ENCODE results near the gene SNRPD3. TPM values are rescaled to one million over a fixed set of nuclear protein-coding genes. Genes with fewer than 3 reads are reported as not detected.
A peak's percentile ranks its signal among the peaks of the same experiment; 100 is the strongest.

SNRPD3 gene
- total RNA-seq, 1 experiment from 2014 or later: 217 TPM

DNA sequence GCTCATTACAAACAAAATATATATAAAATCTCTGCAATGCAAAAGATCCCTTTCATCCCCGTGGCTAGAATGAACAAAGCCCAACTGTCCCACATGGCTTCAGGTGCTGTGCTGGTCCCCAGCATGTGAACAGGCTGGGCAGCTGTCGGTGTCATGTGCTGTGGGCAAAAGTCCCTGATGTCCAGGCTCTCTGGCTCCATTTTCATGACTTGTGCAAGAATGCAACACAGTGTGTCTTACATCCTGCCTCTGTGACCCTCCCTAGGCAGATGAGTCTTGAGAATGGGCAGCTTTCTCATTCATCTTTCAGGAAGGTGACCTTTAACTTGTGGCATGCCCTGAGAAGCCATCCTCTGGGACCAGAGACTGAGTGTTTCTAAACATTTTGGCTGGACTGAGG is 15.3 kb upstream of the SNRPD3 start:
- H3K36me3 ChIP-seq (ENCODE audit: insufficient read depth, low read length): peaks cover 12% of the 10 kb centered on the region

DNA sequence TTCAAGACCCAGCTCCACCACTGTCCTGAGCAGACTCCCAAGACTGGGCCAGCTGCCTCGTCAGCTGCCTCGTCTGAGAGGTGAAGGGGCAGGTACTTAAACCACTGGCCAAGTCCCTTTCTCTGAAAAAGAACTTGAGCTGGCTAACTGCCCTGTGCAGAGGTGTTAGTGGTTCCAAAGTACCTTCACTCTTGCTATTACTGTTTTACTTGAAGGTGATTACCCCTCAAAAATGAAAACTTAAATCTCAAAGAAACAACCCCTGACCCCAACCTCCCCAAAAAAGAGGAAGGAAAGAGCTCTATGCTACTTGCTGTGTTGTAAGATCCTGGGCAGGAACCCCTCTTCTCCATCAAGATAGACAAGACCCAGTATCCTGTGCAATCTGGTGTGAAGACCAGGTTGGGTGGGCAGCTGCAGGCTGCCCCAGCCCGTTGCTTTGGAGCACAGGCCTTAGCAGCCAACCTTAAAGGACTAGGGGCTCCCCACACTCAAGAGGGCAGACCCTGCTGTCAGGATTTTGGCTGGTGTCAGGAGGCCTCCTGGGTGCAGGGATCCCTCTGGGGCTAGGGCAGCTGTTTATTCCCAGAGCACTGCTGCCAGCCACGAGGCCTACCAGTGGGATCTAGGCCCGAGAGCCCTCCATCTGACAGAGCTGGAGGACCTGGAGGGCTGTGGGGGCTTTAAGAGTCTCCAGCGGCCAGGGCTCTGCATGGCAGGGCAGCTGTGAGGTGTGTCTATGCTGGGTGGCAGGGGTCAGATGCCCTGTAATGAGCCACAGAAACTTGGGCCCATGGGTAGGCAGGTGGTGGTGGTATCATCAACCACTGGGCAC is 13.9 kb upstream of the SNRPD3 start:
- Histone ChIP-seq H3K27ac (ENCODE audit: low read length) (no peak overlapping the region), H4K20me1 (ENCODE audit: insufficient read depth, low read depth, low read length) (no peaks in the 10 kb centered on the region), H3K9ac (ENCODE audit: low read length) (no peak overlapping the region)

More for the DNA sequence above, 15.3 kb upstream of the SNRPD3 start:
- no peaks in the 10 kb centered on the region for H4K20me1 ChIP-seq (ENCODE audit: insufficient read depth, low read depth, low read length)
- H3K4me1 ChIP-seq (ENCODE audit: low read length): no peaks in the 10 kb centered on the region
- no peak overlapping the region for H3K4me2 ChIP-seq (ENCODE audit: low read depth, low read length, poor library complexity, severe bottlenecking)
- no peak overlapping the region for H3K4me3 ChIP-seq (ENCODE audit: low read length)
- no peaks in the 10 kb centered on the region for H3K9me3 ChIP-seq (ENCODE audit: low read length)
- H3K79me2 ChIP-seq (ENCODE audit: low read length): no peaks in the 10 kb centered on the region
- no peak overlapping the region for H3K9ac ChIP-seq (ENCODE audit: low read length)
- no peaks in the 10 kb centered on the region for H3K27me3 ChIP-seq (ENCODE audit: low read length)
- no peaks in the 10 kb centered on the region for H3K9me2 ChIP-seq (replicated peaks; ENCODE audit: insufficient read depth, low read length)
- H3K27ac ChIP-seq (ENCODE audit: low read length): no peak overlapping the region
- no peak overlapping the region for H2AFZ ChIP-seq (ENCODE audit: low read length)
- DNase-seq: no peak

DNA sequence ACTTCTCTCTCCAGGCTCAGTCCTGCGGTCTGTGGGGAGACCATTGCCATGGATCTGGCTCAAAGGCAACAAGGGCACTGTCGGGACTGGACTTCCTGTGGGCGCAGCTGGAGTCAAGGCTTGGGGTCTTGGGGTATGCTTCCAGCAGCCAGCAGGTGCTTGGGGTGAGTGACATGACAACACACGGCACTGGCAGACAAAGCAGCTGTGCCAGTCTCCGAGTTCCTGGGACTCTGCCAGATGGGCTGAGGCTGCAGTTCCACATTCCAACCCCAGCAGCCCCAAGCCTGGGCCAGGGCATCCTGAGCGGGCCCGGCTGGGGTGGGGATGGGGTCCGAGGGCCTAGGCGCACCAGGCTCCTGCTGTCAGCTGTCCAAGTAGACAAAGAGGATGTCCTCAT is 13.2 kb upstream of the SNRPD3 start:
- Histone ChIP-seq H3K4me3 (ENCODE audit: low read length) (no peak overlapping the region), H3K79me2 (ENCODE audit: low read length) (no peaks in the 10 kb centered on the region), H3K36me3 (ENCODE audit: insufficient read depth, low read length) (peaks cover 12% of the 10 kb centered on the region), H3K9me2 (replicated peaks; ENCODE audit: insufficient read depth, low read length) (no peaks in the 10 kb centered on the region), H4K20me1 (ENCODE audit: insufficient read depth, low read depth, low read length) (no peaks in the 10 kb centered on the region), H3K27me3 (ENCODE audit: low read length) (no peaks in the 10 kb centered on the region), H3K9ac (ENCODE audit: low read length) (no peak overlapping the region), H2AFZ (ENCODE audit: low read length) (no peak overlapping the region), H3K9me3 (ENCODE audit: low read length) (no peaks in the 10 kb centered on the region), H3K27ac (ENCODE audit: low read length) (no peak overlapping the region), H3K4me1 (ENCODE audit: low read length) (no peaks in the 10 kb centered on the region), H3K4me2 (ENCODE audit: low read depth, low read length, poor library complexity, severe bottlenecking) (no peak overlapping the region)
- DNase-seq: no peak

More for the DNA sequence above, 13.9 kb upstream of the SNRPD3 start:
- Histone ChIP-seq H3K4me2 (ENCODE audit: low read depth, low read length, poor library complexity, severe bottlenecking) (no peak overlapping the region), H3K27me3 (ENCODE audit: low read length) (no peaks in the 10 kb centered on the region), H3K79me2 (ENCODE audit: low read length) (no peaks in the 10 kb centered on the region), H2AFZ (ENCODE audit: low read length) (no peak overlapping the region), H3K9me3 (ENCODE audit: low read length) (no peaks in the 10 kb centered on the region), H3K9me2 (replicated peaks; ENCODE audit: insufficient read depth, low read length) (no peaks in the 10 kb centered on the region), H3K4me1 (ENCODE audit: low read length) (no peaks in the 10 kb centered on the region), H3K4me3 (ENCODE audit: low read length) (no peak overlapping the region), H3K36me3 (ENCODE audit: insufficient read depth, low read length) (peaks cover 12% of the 10 kb centered on the region)
- DNase-seq: no peak

DNA sequence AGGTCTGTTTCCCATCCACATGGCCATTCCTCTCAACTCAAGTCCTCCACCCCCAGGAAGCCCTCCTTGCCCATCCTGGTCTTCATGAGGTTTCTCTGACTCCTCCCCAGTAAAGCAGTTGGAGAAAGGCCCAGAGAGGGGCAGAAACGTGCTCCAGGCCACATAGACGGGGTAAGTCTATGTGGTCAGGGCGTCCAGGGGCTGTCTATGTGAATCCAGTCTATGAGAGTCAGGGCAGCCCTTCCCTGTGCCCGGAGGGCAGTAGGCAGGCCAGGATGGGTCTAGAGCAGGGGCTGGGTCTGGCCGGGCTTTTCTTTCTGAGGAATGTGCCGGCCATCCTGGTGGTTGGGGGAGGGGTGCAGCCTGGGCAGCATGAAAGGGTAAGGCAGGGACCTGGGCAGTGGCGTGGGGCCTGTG is 12.6 kb upstream of the SNRPD3 start:
- Histone ChIP-seq H3K79me2 (ENCODE audit: low read length) (no peaks in the 10 kb centered on the region), H3K9me2 (replicated peaks; ENCODE audit: insufficient read depth, low read length) (no peaks in the 10 kb centered on the region), H2AFZ (ENCODE audit: low read length) (no peak overlapping the region), H4K20me1 (ENCODE audit: insufficient read depth, low read depth, low read length) (no peaks in the 10 kb centered on the region), H3K9me3 (ENCODE audit: low read length) (no peaks in the 10 kb centered on the region), H3K36me3 (ENCODE audit: insufficient read depth, low read length) (peaks cover 12% of the 10 kb centered on the region), H3K4me3 (ENCODE audit: low read length) (no peak overlapping the region), H3K4me1 (ENCODE audit: low read length) (no peaks in the 10 kb centered on the region), H3K27me3 (ENCODE audit: low read length) (no peaks in the 10 kb centered on the region), H3K27ac (ENCODE audit: low read length) (no peak overlapping the region), H3K4me2 (ENCODE audit: low read depth, low read length, poor library complexity, severe bottlenecking) (no peak overlapping the region), H3K9ac (ENCODE audit: low read length) (no peak overlapping the region)
- no peak for DNase-seq

DNA sequence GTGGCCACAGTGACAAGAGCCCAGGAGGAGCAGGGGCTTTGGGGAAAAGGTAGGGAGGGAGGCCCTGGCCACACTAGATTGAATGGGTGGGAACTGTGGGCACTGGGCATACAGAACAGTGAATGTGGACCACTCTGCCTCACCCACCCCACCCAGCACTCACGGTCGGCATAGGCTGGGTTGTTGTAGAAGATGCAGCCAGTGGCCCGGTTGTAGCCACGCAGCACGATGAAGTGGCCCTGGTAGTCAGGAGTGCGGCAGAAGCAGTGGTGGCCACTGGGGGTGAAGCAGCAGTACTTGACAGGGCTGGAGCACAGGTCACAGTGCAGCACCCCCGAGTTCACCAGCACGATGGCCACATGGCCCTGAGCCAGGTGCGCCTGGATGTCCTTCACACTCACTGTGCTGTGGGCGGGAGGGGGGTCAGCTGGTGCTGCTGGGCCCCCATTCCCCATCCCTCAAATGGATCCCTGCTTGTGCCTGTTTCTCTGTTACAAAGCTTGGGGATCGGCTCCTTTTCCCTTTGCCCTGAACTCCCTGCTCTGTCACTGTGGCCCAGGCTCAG is 12.0 kb upstream of the SNRPD3 start:
- Histone ChIP-seq H3K4me2 (ENCODE audit: low read depth, low read length, poor library complexity, severe bottlenecking) (no peak overlapping the region), H2AFZ (ENCODE audit: low read length) (no peak overlapping the region), H3K27ac (ENCODE audit: low read length) (no peak overlapping the region), H3K4me1 (ENCODE audit: low read length) (no peaks in the 10 kb centered on the region), H3K9ac (ENCODE audit: low read length) (no peak overlapping the region), H3K79me2 (ENCODE audit: low read length) (peaks cover 2% of the 10 kb centered on the region; the same call in 1 of the 2 replicates), H3K27me3 (ENCODE audit: low read length) (no peaks in the 10 kb centered on the region), H3K9me2 (replicated peaks; ENCODE audit: insufficient read depth, low read length) (no peaks in the 10 kb centered on the region), H3K9me3 (ENCODE audit: low read length) (no peaks in the 10 kb centered on the region), H3K36me3 (ENCODE audit: insufficient read depth, low read length) (peaks cover 12% of the 10 kb centered on the region), H4K20me1 (ENCODE audit: insufficient read depth, low read depth, low read length) (peaks cover 5% of the 10 kb centered on the region; the same call in 1 of the 2 replicates), H3K4me3 (ENCODE audit: low read length) (no peak overlapping the region)
- DNase-seq: no peak

DNA sequence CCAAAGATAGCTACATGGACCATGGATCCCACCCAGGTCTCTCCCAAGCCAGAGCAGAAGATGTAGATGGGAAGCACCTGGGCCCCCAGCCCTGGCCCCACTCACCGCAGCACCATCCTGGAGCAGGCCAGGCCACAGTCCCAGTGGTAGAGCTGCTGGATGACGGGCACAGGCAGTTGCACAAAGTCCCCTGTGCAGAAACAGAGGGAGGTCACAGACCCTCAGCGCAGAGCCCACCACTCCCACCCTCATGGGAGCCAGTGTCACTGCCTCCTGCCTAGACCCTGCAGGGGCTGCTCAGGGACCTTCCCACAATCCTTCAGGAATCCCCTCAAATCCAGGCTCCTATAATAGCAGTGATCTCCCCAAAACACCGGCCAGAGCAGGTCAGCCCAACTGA is 7.0 kb upstream of the SNRPD3 start:
- Histone ChIP-seq H3K27ac (ENCODE audit: low read length) (no peak overlapping the region), H3K9me2 (replicated peaks; ENCODE audit: insufficient read depth, low read length) (no peaks in the 10 kb centered on the region), H3K4me1 (ENCODE audit: low read length) (peaks cover 33% of the 10 kb centered on the region), H3K4me2 (ENCODE audit: low read depth, low read length, poor library complexity, severe bottlenecking) (no peak overlapping the region), H3K36me3 (ENCODE audit: insufficient read depth, low read length) (peaks cover 12% of the 10 kb centered on the region), H3K9me3 (ENCODE audit: low read length) (no peaks in the 10 kb centered on the region), H3K4me3 (ENCODE audit: low read length) (no peak overlapping the region), H4K20me1 (ENCODE audit: insufficient read depth, low read depth, low read length) (peaks cover 21% of the 10 kb centered on the region; the same call in 1 of the 2 replicates), H2AFZ (ENCODE audit: low read length) (no peak overlapping the region), H3K27me3 (ENCODE audit: low read length) (no peaks in the 10 kb centered on the region), H3K79me2 (ENCODE audit: low read length) (peaks cover 52% of the 10 kb centered on the region), H3K9ac (ENCODE audit: low read length) (no peak overlapping the region)
- no peak for DNase-seq

DNA sequence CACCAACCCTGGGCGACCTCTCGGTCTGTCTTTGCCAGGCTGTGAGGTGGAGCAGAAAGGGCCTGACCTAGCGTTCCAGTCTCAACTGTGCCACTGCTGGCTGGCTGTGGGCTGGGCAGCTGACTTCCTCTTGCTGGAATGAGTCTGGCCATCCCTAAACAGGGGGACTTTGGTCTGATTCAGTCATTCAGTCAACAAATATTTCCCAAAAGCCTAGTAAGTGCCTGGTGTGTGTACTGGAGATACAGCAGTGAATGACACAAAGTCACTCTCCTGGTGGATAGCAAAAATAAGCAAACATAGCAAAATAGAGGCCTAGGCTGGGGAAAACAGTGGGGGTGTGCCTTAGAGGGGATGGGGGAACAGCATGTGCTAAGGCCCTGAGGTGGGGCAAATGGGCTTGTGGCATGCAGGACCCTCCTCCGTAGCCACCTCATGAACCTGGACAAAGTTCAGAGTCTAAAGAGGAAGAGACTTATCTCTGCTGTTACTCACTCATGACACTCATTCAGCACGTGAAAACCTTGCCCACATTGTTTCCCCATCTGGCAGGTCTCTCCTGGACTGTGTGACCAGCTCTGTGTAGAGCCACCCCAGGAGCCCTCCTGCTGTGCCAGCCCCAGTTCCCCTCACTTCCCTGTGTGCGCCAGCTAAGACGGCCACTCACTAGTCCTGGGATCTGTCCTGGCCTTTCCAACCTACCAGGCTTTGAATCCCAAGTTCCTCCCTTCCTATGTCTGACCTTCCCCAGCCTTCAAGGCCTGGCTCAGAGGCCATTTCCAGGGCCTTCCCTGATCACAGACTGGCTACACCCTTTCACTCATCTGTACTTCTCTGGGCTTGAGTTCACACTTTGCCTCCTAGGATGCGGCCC is 5.5 kb upstream of the SNRPD3 start:
- no peak for DNase-seq
- H3K4me1 ChIP-seq (ENCODE audit: low read length): peaks cover 36% of the 10 kb centered on the region
- H3K9me2 ChIP-seq (replicated peaks; ENCODE audit: insufficient read depth, low read length): no peaks in the 10 kb centered on the region
- peaks cover 62% of the 10 kb centered on the region for H3K79me2 ChIP-seq (ENCODE audit: low read length)
- peak overlapping the region; percentile 89 for H3K27ac ChIP-seq (ENCODE audit: low read length)
- no peak overlapping the region for H3K4me3 ChIP-seq (ENCODE audit: low read length)
- H4K20me1 ChIP-seq (ENCODE audit: insufficient read depth, low read depth, low read length): peaks cover 26% of the 10 kb centered on the region; the same call in 1 of the 2 replicates
- no peaks in the 10 kb centered on the region for H3K9me3 ChIP-seq (ENCODE audit: low read length)
- H3K36me3 ChIP-seq (ENCODE audit: insufficient read depth, low read length): peaks cover 12% of the 10 kb centered on the region; the same call in 1 of the 2 replicates
- no peak overlapping the region for H2AFZ ChIP-seq (ENCODE audit: low read length)
- no peak overlapping the region for H3K9ac ChIP-seq (ENCODE audit: low read length)
- H3K4me2 ChIP-seq (ENCODE audit: low read depth, low read length, poor library complexity, severe bottlenecking): no peak overlapping the region
- no peaks in the 10 kb centered on the region for H3K27me3 ChIP-seq (ENCODE audit: low read length)
